Tibial nerve (tissue), 4 donors: ENCODE measurements around the gene ZMPSTE24. TPM values are rescaled to one million over a fixed set of nuclear protein-coding genes. Genes with fewer than 3 reads are reported as not detected.

Source experiments
- DNase-seq, 2 donors: peaks; one replicate each; pipeline ENCODE4 v3.0.0-alpha.2; 2019; ENCODE audit warnings: low spot score in 2 of 2
- H3K27ac ChIP-seq, 4 donors: fragments of 200-600 bp; sonication (generic) in 3 of 4; one replicate each; pipeline ENCODE4 v1.5.1; 2017 to 2019; ENCODE audit warnings: mild to moderate bottlenecking in 1 of 4
- H3K27me3 ChIP-seq, 2 donors: fragments of 200-600 bp; sonication (generic) in 1 of 2; one replicate each; pipeline versions ENCODE4 v1.5.1 to v1.6.0; 2017 to 2019
- H3K36me3 ChIP-seq, 3 donors: fragments of 200-600 bp; sonication (generic); one replicate each; pipeline ENCODE4 v1.5.1; 2018 to 2019
- H3K4me1 ChIP-seq, 4 donors: fragments of 200-600 bp; sonication (generic) in 3 of 4; one replicate each; pipeline ENCODE4 v1.5.1; 2017 to 2019
- H3K4me3 ChIP-seq, 4 donors: fragments of 200-600 bp; sonication (generic) in 3 of 4; one replicate each; pipeline ENCODE4 v1.5.1; 2017 to 2019; ENCODE audit warnings: mild to moderate bottlenecking in 1 of 4, moderate library complexity in 1 of 4
- H3K9me3 ChIP-seq, 4 donors: fragments of 200-600 bp; sonication (generic) in 3 of 4; one replicate each; pipeline ENCODE4 v1.5.1; 2017 to 2019
- CTCF ChIP-seq, 5 experiments: fragments of 200-600 bp in 3 of 5; fragments of 450-650 bp in 2 of 5; sonication (generic) in 3 of 5; IDR thresholded peaks; one replicate each; pipeline ENCODE4 v1.5.1; 2016 to 2019; ENCODE audit warnings: antibody characterized with exemption in 5 of 5, mild to moderate bottlenecking in 3 of 5, moderate library complexity in 2 of 5
- EP300 ChIP-seq, 2 donors: sonication (generic); formaldehyde crosslinking; IDR thresholded peaks; one replicate each; pipeline ENCODE4 v1.6.1; 2017; ENCODE audit warnings: antibody characterized with exemption in 2 of 2, mild to moderate bottlenecking in 1 of 2
- POLR2A ChIP-seq, 2 donors: fragments of 450-650 bp; IDR thresholded peaks; one replicate each; pipeline ENCODE4 v1.6.1; 2017; ENCODE audit warnings: antibody characterized with exemption in 2 of 2, mild to moderate bottlenecking in 2 of 2, moderate library complexity in 2 of 2
- WGBS, 2 donors: methylation state at CpG; one replicate each; pipeline ENCODE4 v1.1.5; 2018; 5-methylcytosine and 5-hydroxymethylcytosine counted together
- total RNA-seq, 4 donors: library from RNA; depleted of rRNA; stranded (reverse); fragments of >200 nt; gene quantifications; one replicate each; pipeline ENCODE4 v1.1.0, GENCODE V29; 2016

ZMPSTE24 gene
- total RNA-seq, 4 donors from 2014 or later, result 27.0 to 51.1 (median 32.1) TPM

GRCh38 chr1:40272653-40273213 is 14.7 kb downstream of the ZMPSTE24 start:
- 92 to 95% methylated on average over 3 of the region's 3 CpGs for WGBS, 2 donors
- Histone ChIP-seq H3K9me3 (no peaks in the 10 kb centered on the region), H3K4me3 (no peak overlapping the region), H3K4me1 (peaks cover 0 to 8% (median 0%) of the 10 kb centered on the region in 4 donors), H3K36me3 (peaks cover 6 to 95% (median 6%) of the 10 kb centered on the region in 3 donors), H3K27ac (no peak overlapping the region), H3K27me3 (no peaks in the 10 kb centered on the region)
- no peak for TF ChIP-seq CTCF (IDR thresholded peaks at IDR 0.05)
- TF ChIP-seq POLR2A (IDR thresholded peaks at IDR 0.05), result no peak
- no peak for TF ChIP-seq EP300 (IDR thresholded peaks at IDR 0.05)
- no peak for DNase-seq

- DNase-seq, result no peak
- no peaks in the 10 kb centered on the region for H3K4me1 ChIP-seq
- 73 to 79% methylated on average over 4 of the region's 4 CpGs for WGBS, 2 donors
- no peak overlapping the region for H3K4me3 ChIP-seq
- peaks cover 6 to 87% (median 6%) of the 10 kb centered on the region in 3 donors for H3K36me3 ChIP-seq
- no peak for TF ChIP-seq CTCF (IDR thresholded peaks at IDR 0.05)
- no peak for TF ChIP-seq POLR2A (IDR thresholded peaks at IDR 0.05)
- TF ChIP-seq EP300 (IDR thresholded peaks at IDR 0.05), result no peak
- H3K27me3 ChIP-seq, result no peaks in the 10 kb centered on the region
- no peaks in the 10 kb centered on the region for H3K9me3 ChIP-seq
- no peak overlapping the region for H3K27ac ChIP-seq
Observed at GRCh38 chr1:40273547-40274166, 15.6 kb downstream of the ZMPSTE24 start.

GRCh38 chr1:40274331-40274730 is 16.3 kb downstream of the ZMPSTE24 start:
- 95 to 98% methylated on average over 2 of the region's 2 CpGs for WGBS, 2 donors
- H3K36me3 ChIP-seq, result peaks cover 5 to 85% (median 6%) of the 10 kb centered on the region in 3 donors
- H3K9me3 ChIP-seq, result no peaks in the 10 kb centered on the region

GRCh38 chr1:40276122-40276521 is 18.1 kb downstream of the ZMPSTE24 start:
- Histone ChIP-seq H3K27me3 (no peaks in the 10 kb centered on the region), H3K36me3 (peaks cover 0 to 85% (median 2%) of the 10 kb centered on the region in 3 donors), H3K4me3 (no peak overlapping the region), H3K4me1 (no peaks in the 10 kb centered on the region), H3K27ac (no peak overlapping the region), H3K9me3 (no peaks in the 10 kb centered on the region)
- WGBS, 2 donors, result 93 to 94% methylated on average over 3 of the region's 3 CpGs
- DNase-seq, result no peak
- TF ChIP-seq EP300 (IDR thresholded peaks at IDR 0.05) (no peak), POLR2A (IDR thresholded peaks at IDR 0.05) (no peak), CTCF (IDR thresholded peaks at IDR 0.05) (no peak)

More at GRCh38 chr1:40274331-40274730, 16.3 kb downstream of the ZMPSTE24 start:
- no peak for DNase-seq
- H3K4me1 ChIP-seq, result no peaks in the 10 kb centered on the region
- H3K4me3 ChIP-seq, result no peak overlapping the region
- H3K27me3 ChIP-seq, result no peaks in the 10 kb centered on the region
- no peak for TF ChIP-seq POLR2A (IDR thresholded peaks at IDR 0.05)
- no peak for TF ChIP-seq CTCF (IDR thresholded peaks at IDR 0.05)
- TF ChIP-seq EP300 (IDR thresholded peaks at IDR 0.05), result no peak
- no peak overlapping the region for H3K27ac ChIP-seq

- H3K4me1 ChIP-seq, result no peaks in the 10 kb centered on the region
- H3K27ac ChIP-seq, result no peak overlapping the region
- DNase-seq, result no peak
- no peaks in the 10 kb centered on the region for H3K9me3 ChIP-seq
- no peaks in the 10 kb centered on the region for H3K27me3 ChIP-seq
- TF ChIP-seq POLR2A (IDR thresholded peaks at IDR 0.05), result no peak
- TF ChIP-seq EP300 (IDR thresholded peaks at IDR 0.05), result no peak
- no peak for TF ChIP-seq CTCF (IDR thresholded peaks at IDR 0.05)
- H3K36me3 ChIP-seq, result peaks cover 2 to 83% (median 5%) of the 10 kb centered on the region in 3 donors
- H3K4me3 ChIP-seq, result no peak overlapping the region
- 76 to 83% methylated on average over 2 of the region's 2 CpGs for WGBS, 2 donors
Observed at GRCh38 chr1:40281853-40282252, 23.8 kb downstream of the ZMPSTE24 start.
